Gastroesophageal sphincter (tissue), 3 donors: ENCODE data around the gene AGER.

Experiments
- POLR2A ChIP-seq, 2 donors: fragments of 450-650 bp; IDR thresholded peaks; one replicate each; pipeline ENCODE4 v1.6.1; 2017; ENCODE audit warnings: antibody characterized with exemption in 2 of 2, mild to moderate bottlenecking in 2 of 2, moderate library complexity in 1 of 2
- TF ChIP-seq, protein P1 (sequence below), 4 experiments: fragments of 200-600 bp in 2 of 4; fragments of 450-650 bp in 2 of 4; sonication (generic) in 1 of 4; IDR thresholded peaks; one replicate each; pipeline ENCODE4 v1.5.1; 2017 to 2019; ENCODE audit warnings: antibody characterized with exemption in 4 of 4, mild to moderate bottlenecking in 2 of 4, moderate library complexity in 2 of 4

DNA sequence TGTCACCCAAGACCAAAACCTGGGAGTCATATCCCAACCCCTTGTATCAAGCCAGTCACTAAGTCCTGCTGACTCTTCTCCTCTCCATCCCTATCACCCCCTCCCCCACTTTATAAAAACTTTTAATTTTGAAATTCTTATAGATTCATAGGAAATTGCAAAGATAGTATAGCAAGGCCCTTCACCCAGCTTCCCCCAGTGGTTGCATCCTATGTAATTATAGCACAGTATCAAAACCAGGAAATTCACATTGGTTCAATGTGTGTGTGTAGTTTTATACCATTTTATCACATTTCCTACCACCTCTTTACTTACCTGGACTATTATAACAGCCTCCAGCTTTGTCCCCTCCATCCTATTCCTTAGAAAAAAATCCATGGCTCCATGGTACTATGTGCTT is 26.0 kb downstream of the AGER start:
- no peak for TF ChIP-seq POLR2A (IDR thresholded peaks at IDR 0.05)
- TF ChIP-seq, protein P1, sequence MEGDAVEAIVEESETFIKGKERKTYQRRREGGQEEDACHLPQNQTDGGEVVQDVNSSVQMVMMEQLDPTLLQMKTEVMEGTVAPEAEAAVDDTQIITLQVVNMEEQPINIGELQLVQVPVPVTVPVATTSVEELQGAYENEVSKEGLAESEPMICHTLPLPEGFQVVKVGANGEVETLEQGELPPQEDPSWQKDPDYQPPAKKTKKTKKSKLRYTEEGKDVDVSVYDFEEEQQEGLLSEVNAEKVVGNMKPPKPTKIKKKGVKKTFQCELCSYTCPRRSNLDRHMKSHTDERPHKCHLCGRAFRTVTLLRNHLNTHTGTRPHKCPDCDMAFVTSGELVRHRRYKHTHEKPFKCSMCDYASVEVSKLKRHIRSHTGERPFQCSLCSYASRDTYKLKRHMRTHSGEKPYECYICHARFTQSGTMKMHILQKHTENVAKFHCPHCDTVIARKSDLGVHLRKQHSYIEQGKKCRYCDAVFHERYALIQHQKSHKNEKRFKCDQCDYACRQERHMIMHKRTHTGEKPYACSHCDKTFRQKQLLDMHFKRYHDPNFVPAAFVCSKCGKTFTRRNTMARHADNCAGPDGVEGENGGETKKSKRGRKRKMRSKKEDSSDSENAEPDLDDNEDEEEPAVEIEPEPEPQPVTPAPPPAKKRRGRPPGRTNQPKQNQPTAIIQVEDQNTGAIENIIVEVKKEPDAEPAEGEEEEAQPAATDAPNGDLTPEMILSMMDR (IDR thresholded peaks at IDR 0.05): no peak
